ENCODE measurements around the gene KRTAP4-11. TPM values are rescaled to one million over a fixed set of nuclear protein-coding genes. Genes with fewer than 3 reads are reported as not detected.
"Not testable (repeated sequence)": the region's sequence is repeated elsewhere in the genome, so short reads cannot be mapped to it uniquely, and the experiment has no call there.

Gene KRTAP4-11
- total and polyA plus RNA-seq, 2 of the 13 experiments (the other 11 are each of a cell fraction or from before 2014, with no cell fraction given) = not detected

DNA sequence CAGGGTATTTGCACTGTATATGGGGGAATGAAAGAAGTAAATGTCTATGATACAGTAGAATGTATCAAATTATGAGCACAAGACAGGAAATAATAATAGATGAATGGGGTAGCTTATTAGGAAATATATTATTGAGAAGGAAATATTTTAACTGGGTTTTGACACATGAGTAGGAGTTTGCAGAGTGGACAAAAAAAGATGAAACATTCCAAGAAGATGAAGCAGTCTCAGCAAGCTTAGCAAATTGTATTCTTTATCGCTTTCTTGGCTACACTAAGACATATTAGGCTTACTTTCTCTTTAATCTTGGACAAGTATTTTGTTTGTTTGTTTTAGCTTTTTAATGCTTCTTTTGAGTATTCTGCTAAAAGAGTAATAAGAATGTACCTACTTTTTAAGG, 14.3 kb downstream of the KRTAP4-11 start (continued):
- TF ChIP-seq, protein P1, sequence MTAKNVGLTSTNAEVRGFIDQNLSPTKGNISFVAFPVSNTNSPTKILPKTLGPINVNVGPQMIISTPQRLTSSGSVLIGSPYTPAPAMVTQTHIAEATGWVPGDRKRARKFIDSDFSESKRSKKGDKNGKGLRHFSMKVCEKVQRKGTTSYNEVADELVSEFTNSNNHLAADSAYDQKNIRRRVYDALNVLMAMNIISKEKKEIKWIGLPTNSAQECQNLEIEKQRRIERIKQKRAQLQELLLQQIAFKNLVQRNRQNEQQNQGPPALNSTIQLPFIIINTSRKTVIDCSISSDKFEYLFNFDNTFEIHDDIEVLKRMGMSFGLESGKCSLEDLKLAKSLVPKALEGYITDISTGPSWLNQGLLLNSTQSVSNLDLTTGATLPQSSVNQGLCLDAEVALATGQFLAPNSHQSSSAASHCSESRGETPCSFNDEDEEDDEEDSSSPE (CRISPR knock-in tag; IDR thresholded peaks at IDR 0.05) = no peak
- TF ChIP-seq NFYB (CRISPR knock-in tag; IDR thresholded peaks at IDR 0.05) (no peak), NFRKB (IDR thresholded peaks at IDR 0.05) (no peak), NCOA1 (CRISPR knock-in tag; IDR thresholded peaks at IDR 0.05) (no peak), ZNF143 (CRISPR knock-in tag; IDR thresholded peaks at IDR 0.05) (no peak), KLF13 (CRISPR knock-in tag; IDR thresholded peaks at IDR 0.05) (no peak), ZNF260 (CRISPR knock-in tag; IDR thresholded peaks at IDR 0.05; ENCODE audit: borderline replicate concordance, low read depth) (no peak)
- TF ChIP-seq, protein P2, sequence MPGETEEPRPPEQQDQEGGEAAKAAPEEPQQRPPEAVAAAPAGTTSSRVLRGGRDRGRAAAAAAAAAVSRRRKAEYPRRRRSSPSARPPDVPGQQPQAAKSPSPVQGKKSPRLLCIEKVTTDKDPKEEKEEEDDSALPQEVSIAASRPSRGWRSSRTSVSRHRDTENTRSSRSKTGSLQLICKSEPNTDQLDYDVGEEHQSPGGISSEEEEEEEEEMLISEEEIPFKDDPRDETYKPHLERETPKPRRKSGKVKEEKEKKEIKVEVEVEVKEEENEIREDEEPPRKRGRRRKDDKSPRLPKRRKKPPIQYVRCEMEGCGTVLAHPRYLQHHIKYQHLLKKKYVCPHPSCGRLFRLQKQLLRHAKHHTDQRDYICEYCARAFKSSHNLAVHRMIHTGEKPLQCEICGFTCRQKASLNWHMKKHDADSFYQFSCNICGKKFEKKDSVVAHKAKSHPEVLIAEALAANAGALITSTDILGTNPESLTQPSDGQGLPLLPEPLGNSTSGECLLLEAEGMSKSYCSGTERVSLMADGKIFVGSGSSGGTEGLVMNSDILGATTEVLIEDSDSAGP (CRISPR knock-in tag; IDR thresholded peaks at IDR 0.05; ENCODE audit: borderline replicate concordance) = no peak

DNA sequence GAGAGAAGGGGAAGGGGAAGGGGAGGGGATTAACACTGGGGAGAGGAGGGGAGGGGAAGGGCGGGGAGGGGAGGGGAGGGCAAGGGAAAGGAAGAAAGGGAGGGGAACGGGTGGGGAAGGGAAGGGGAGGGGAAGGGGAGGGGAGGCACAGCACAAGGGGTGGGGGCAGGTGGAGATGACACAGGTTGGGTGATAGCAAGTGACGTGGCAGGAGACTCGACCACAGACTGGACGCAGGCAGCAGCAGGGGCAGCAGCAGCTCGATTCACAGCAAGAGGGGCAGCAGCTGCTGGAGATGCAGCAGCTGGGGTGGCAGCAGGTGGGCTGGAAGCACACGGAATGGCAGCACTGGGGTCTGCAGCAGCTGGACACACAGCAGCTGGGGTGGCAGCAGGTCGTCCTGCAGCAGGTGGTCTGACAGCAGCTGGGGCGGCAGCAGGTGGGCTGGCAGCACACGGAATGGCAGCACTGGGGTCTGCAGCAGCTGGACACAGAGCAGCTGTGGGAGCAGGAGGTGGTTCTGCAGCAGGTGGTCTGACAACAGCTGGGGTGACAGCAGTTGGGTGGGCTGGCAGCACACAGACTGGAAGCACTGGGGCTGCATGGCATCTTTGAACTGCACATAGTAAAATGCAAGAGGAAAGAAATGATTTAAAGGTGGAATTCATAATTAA, 16.4 kb downstream of the KRTAP4-11 start, which contains the start of gene KRTAP4-16:
Gene KRTAP4-16 (minus strand): TSS at position 624 of the 674 bp plus-strand sequence. CDS start 0 bp downstream, at position 624.
- Histone ChIP-seq H3K36me3 (replicated peaks in 1 of 2; ENCODE audit: control insufficient read depth in 1 of 2, insufficient read depth in 2 of 2, low read length in 2 of 2) (no peaks in the 10 kb centered on the region), H3K4me2 (ENCODE audit: low read depth, low read length) (no peak within 1 kb of the TSS), H3K4me3 (replicated peaks in 1 of 3; ENCODE audit: insufficient read depth in 1 of 3, low read depth in 2 of 3, low read length in 3 of 3) (no peak within 1 kb of the TSS), H3K4me1 (ENCODE audit: insufficient read depth, low read length) (no peaks in the 10 kb centered on the region), H3K27me3 (ENCODE audit: control insufficient read depth in 1 of 2, insufficient read depth in 2 of 2, low read length in 2 of 2) (peaks cover 0 to 11% of the 10 kb centered on the region in 2 experiments; a peak in 2 of 5 replicates), H3K9me3 (ENCODE audit: low read length) (no peaks in the 10 kb centered on the region), H3K27ac (ENCODE audit: extremely low read length, insufficient read depth, low read length) (no peak within 1 kb of the TSS), H3K9ac (ENCODE audit: insufficient read depth, low read depth, low read length) (no peak within 1 kb of the TSS), H4K20me1 (ENCODE audit: insufficient read depth, low read length) (no peaks in the 10 kb centered on the region), H2AFZ (ENCODE audit: low read length) (no peak within 1 kb of the TSS), H3K79me2 (ENCODE audit: insufficient read depth, low read length) (no peaks in the 10 kb centered on the region)
- in situ Hi-C loops (cut with HindIII; ENCODE audit: extremely low pct_ligation_motif_present, low pct_unique_long_range_greater_than_20kb) (no loop called here), intact Hi-C loops (cut with micrococcal nuclease; ENCODE audit: unreplicated experiment) (no loop called here)
- no TSS peak for BruUV-seq (replicated peaks)
- POLR2A ChIA-PET = no interaction called here
- TF ChIP-seq PCBP1 (IDR thresholded peaks at IDR 0.05; ENCODE audit: borderline replicate concordance, low read depth, low read length) = 0 out of 2 replicates have a peak, but pooled peaks have one; percentile 40
- TF ChIP-seq SALL1 (CRISPR knock-in tag; IDR thresholded peaks at IDR 0.05) = no peak
- WGBS (ENCODE audit: low lambda C conversion rate) = 21% methylated on average over 10 of the region's 10 CpGs
- CTCF ChIA-PET (ENCODE audit: low intra/inter-chr PET ratio, low total read pairs) = no interaction called here
- DNase-seq (ENCODE audit: low spot score) = no peak
- no peak for FAIRE-seq
- ATAC-seq = no peak

DNA sequence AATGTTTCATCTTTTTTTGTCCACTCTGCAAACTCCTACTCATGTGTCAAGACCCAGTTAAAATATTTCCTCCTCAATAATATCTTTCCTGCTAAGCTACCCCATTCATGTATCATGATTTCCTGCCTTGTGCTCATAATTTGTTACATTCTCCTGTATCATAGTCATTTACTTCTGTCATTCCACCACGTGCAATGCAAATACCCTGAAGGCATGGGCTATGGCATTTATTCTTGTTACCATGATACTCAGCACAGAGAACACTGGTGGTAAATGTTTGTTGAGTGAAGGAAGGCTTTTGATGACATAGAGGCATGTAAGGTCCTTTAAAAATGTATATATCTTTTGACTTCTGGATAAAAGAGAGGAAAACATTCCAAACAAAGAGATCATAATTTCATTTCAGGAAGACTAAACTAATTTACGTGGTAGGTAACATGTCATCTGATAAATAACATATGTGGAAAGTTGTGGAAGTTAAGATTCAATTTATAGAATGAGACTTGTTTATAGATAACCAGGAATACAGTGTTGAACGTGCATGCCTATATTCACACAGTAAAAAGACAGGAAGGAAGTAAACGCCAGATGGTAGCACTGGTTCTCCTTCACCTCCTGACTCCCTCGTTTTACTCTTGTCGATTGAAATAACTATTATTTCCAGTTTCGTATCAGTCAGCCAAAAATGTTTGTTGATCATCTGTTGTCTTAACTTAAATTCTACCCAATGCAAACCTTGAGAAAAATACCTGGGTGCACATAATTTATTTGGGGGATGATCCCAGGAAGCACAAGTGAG, 18.3 kb downstream of the KRTAP4-11 start:
- H3K4me2 ChIP-seq (ENCODE audit: low read depth, low read length); in situ Hi-C loops (cut with HindIII; ENCODE audit: extremely low pct_ligation_motif_present, low pct_unique_long_range_greater_than_20kb); DNase-seq (ENCODE audit: low spot score); BruUV-seq (replicated peaks); FAIRE-seq; H3K9ac ChIP-seq (ENCODE audit: insufficient read depth, low read depth, low read length); H4K20me1 ChIP-seq (ENCODE audit: insufficient read depth, low read length); H3K79me2 ChIP-seq (ENCODE audit: insufficient read depth, low read length); H3K4me3 ChIP-seq (replicated peaks in 1 of 3; ENCODE audit: insufficient read depth in 1 of 3, low read depth in 2 of 3, low read length in 3 of 3); POLR2A ChIA-PET; H3K9me3 ChIP-seq (ENCODE audit: low read length); H3K27ac ChIP-seq (ENCODE audit: extremely low read length, insufficient read depth, low read length); H3K36me3 ChIP-seq (replicated peaks in 1 of 2; ENCODE audit: control insufficient read depth in 1 of 2, insufficient read depth in 2 of 2, low read length in 2 of 2); intact Hi-C loops (cut with micrococcal nuclease; ENCODE audit: unreplicated experiment); H2AFZ ChIP-seq (ENCODE audit: low read length); CTCF ChIA-PET (ENCODE audit: low intra/inter-chr PET ratio, low total read pairs); ATAC-seq; H3K4me1 ChIP-seq (ENCODE audit: insufficient read depth, low read length): not testable (repeated sequence)
- 15% methylated on average over 7 of the region's 7 CpGs for WGBS (ENCODE audit: low lambda C conversion rate)
- peaks cover 0 to 11% of the 10 kb centered on the region in 2 experiments; a peak in 2 of 5 replicates for H3K27me3 ChIP-seq (ENCODE audit: control insufficient read depth in 1 of 2, insufficient read depth in 2 of 2, low read length in 2 of 2)
